ENCODE data around the gene GFPT1. TPM values are rescaled to one million over a fixed set of nuclear protein-coding genes. Genes with fewer than 3 reads are reported as not detected.

The GFPT1 gene
- polyA plus RNA-seq, 3 donors, result 3.6 to 4.5 (median 3.7) TPM

DNA sequence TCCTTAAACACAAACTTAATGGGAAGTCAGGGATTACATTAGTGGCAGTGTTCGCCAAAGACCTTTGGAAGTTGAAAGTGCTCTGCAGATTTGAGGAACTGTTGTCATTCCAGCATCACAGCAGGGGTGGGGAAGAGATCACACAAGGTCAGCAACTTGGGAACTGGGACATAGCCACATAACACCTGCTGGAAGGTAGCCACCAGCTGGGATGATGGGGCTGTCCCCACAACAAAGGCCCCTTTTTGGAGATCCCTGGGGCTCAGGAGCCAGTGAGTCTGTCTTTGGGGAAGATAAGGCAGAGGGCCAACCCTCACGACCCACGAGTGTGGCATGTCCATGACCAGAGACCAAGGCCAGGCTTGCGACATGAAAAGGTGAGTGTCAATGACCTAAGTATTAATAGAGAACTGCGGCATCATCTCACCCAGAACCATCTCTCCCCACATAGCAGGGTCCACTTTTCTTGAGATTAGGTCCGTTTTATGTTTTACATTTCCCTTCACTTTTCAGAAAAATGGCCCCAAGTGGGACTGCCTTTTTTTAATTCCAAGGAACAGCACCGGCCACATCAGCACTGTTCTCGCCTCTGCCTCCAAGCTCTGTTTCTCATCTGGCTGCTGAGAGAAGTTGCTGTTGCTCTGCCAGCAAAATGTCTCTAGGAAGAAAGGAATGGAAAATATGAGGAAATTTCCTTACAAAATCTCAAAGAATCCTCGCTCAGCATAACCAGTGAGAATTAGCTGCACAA lies 106.9 kb downstream of the GFPT1 start:
- Mint-ChIP-seq H3K9me3 (no peaks in the 10 kb centered on the region), H3K36me3 (no peaks in the 10 kb centered on the region), H3K27me3 (ENCODE audit: low read depth in 3 of 3) (peaks cover 2 to 3% (median 2%) of the 10 kb centered on the region in 3 donors), H3K27ac (no peak overlapping the region), H3K4me3 (no peak overlapping the region), H3K4me1 (peaks cover 5% of the 10 kb centered on the region)
- Histone ChIP-seq H4K20me1 (ENCODE audit: insufficient read depth, low read length) (no peaks in the 10 kb centered on the region), H3K27ac (ENCODE audit: low read depth in 1 of 2, low read length in 2 of 2) (no peak overlapping the region), H3K9ac (ENCODE audit: insufficient read depth, low read length, poor library complexity, severe bottlenecking) (no peak overlapping the region), H3K79me2 (ENCODE audit: insufficient read depth, low read length) (no peaks in the 10 kb centered on the region), H2AFZ (ENCODE audit: insufficient read depth, low read depth, low read length, poor library complexity, severe bottlenecking) (no peak overlapping the region), H3K36me3 (replicated peaks in 1 of 2; ENCODE audit: control insufficient read depth in 1 of 2, insufficient read depth in 2 of 2, low read length in 2 of 2) (no peaks in the 10 kb centered on the region), H3K4me3 (replicated peaks in 1 of 3; ENCODE audit: low read depth in 2 of 3, low read length in 3 of 3) (no peak overlapping the region), H3K27me3 (ENCODE audit: control insufficient read depth in 2 of 2, insufficient read depth in 2 of 2, low read length in 2 of 2) (no peaks in the 10 kb centered on the region), H3K4me1 (ENCODE audit: control insufficient read depth in 1 of 2, insufficient read depth in 2 of 2, low read length in 2 of 2) (no peaks in the 10 kb centered on the region), H3K4me2 (replicated peaks; ENCODE audit: extremely low read depth, low read length, poor library complexity, severe bottlenecking) (no peak overlapping the region), H3K9me3 (replicated peaks in 1 of 2; ENCODE audit: control insufficient read depth in 1 of 2, insufficient read depth in 1 of 2, low read length in 2 of 2) (no peaks in the 10 kb centered on the region)
- intact Hi-C loops (cut with micrococcal nuclease), result no loop called here
- TF ChIP-seq, protein P1, sequence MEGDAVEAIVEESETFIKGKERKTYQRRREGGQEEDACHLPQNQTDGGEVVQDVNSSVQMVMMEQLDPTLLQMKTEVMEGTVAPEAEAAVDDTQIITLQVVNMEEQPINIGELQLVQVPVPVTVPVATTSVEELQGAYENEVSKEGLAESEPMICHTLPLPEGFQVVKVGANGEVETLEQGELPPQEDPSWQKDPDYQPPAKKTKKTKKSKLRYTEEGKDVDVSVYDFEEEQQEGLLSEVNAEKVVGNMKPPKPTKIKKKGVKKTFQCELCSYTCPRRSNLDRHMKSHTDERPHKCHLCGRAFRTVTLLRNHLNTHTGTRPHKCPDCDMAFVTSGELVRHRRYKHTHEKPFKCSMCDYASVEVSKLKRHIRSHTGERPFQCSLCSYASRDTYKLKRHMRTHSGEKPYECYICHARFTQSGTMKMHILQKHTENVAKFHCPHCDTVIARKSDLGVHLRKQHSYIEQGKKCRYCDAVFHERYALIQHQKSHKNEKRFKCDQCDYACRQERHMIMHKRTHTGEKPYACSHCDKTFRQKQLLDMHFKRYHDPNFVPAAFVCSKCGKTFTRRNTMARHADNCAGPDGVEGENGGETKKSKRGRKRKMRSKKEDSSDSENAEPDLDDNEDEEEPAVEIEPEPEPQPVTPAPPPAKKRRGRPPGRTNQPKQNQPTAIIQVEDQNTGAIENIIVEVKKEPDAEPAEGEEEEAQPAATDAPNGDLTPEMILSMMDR (IDR thresholded peaks at IDR 0.05), result no peak
- WGBS (ENCODE audit: insufficient coverage), result 94% methylated on average over 5 of the region's 9 CpGs
- DNase-seq, result no peak

DNA sequence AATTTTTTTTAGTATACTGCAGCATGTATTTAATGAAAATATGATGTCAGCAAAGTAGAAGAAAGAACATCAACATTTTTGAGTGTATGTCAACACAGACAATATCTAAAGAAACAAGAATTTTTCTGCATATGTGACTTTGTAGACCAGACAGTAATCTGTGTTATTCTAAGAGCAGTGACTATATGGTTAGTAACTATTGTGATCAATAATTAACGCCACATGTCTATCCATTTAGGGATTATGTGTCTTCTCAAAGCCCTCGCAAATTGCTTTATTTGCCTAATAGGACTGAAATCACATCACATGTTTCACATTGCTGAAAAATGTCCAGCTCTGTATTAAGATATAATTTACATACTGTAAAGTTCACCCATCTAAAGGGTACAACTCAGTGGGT lies 107.8 kb downstream of the GFPT1 start:
- intact Hi-C loops (cut with micrococcal nuclease), result no loop called here
- DNase-seq, result no peak
- H3K4me2 ChIP-seq (replicated peaks; ENCODE audit: extremely low read depth, low read length, poor library complexity, severe bottlenecking), result no peak overlapping the region
- H3K27ac Mint-ChIP-seq, result no peak overlapping the region
- H3K27ac ChIP-seq (ENCODE audit: low read depth in 1 of 2, low read length in 2 of 2), result no peak overlapping the region
- H3K79me2 ChIP-seq (ENCODE audit: insufficient read depth, low read length), result no peaks in the 10 kb centered on the region
- no peaks in the 10 kb centered on the region for H3K27me3 ChIP-seq (ENCODE audit: control insufficient read depth in 2 of 2, insufficient read depth in 2 of 2, low read length in 2 of 2)
- no peaks in the 10 kb centered on the region for H4K20me1 ChIP-seq (ENCODE audit: insufficient read depth, low read length)
- peaks cover 2 to 3% (median 2%) of the 10 kb centered on the region in 3 donors for H3K27me3 Mint-ChIP-seq (ENCODE audit: low read depth in 3 of 3)
- no peak overlapping the region for H3K9ac ChIP-seq (ENCODE audit: insufficient read depth, low read length, poor library complexity, severe bottlenecking)
- H3K4me1 ChIP-seq (ENCODE audit: control insufficient read depth in 1 of 2, insufficient read depth in 2 of 2, low read length in 2 of 2), result no peaks in the 10 kb centered on the region
- TF ChIP-seq, protein P1 (IDR thresholded peaks at IDR 0.05), result no peak
- no CpG with 5 or more reads among the region's 2 CpGs for WGBS (ENCODE audit: insufficient coverage)
- no peaks in the 10 kb centered on the region for H3K36me3 ChIP-seq (replicated peaks in 1 of 2; ENCODE audit: control insufficient read depth in 1 of 2, insufficient read depth in 2 of 2, low read length in 2 of 2)
- peaks cover 5% of the 10 kb centered on the region for H3K4me1 Mint-ChIP-seq
- no peak overlapping the region for H3K4me3 ChIP-seq (replicated peaks in 1 of 3; ENCODE audit: low read depth in 2 of 3, low read length in 3 of 3)
- H3K4me3 Mint-ChIP-seq, result no peak overlapping the region
- no peaks in the 10 kb centered on the region for H3K9me3 ChIP-seq (replicated peaks in 1 of 2; ENCODE audit: control insufficient read depth in 1 of 2, insufficient read depth in 1 of 2, low read length in 2 of 2)
- no peaks in the 10 kb centered on the region for H3K9me3 Mint-ChIP-seq
- H2AFZ ChIP-seq (ENCODE audit: insufficient read depth, low read depth, low read length, poor library complexity, severe bottlenecking), result no peak overlapping the region
- H3K36me3 Mint-ChIP-seq, result no peaks in the 10 kb centered on the region
